Stimulated activated CD4-positive, alpha-beta T cell treated with anti-CD3 and anti-CD28 coated beads, Interleukin-4, amount 100 ng/mL, for 1 hour (primary cell): ENCODE measurements around the gene RAB18.
"Not testable (repeated sequence)": the region's sequence is repeated elsewhere in the genome, so short reads cannot be mapped to it uniquely, and the experiment has no call there.

Source experiments
- DNase-seq: peaks from one replicate; pipeline ENCODE4 v3.0.0-alpha.2; 2020

RAB18 gene

DNA sequence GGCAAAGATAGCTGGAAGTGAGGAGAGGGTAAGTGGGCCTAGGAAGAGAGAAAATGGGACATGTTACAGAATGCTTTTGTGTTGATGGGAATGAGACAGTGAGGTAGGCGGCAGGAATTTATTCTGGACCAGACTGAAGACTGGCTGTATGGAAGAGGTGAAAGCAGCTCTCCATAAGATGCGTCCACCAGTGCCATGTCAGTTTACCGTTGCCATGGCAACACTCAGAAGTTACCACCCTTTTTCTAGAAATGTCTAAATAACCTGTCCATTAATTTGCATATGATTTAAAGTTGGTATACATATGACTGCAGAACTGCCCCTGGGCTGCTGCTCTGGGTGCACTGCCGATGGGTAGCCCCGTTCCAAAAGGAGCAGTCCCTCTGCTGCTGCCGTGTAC, 46.7 kb downstream of the RAB18 start:
- no peak for DNase-seq

DNA sequence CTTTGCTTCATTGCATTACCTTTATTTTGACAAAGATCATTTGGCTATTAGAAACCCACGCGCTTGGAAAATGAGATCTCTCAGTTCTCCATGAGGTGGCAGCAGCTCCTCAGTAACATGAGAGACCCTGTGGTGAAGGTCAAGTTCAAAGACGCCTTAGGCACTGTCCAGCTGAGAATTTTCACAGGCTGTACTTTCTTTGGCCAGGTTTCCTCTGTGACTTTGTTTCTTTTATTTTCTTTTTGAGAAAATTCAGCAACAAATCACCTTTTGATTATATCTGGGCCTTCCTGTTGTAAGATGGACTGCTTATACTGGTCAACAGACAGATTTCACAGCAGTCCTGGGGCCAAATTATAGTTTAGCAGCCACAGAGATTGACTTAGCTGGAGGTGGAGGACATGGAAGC, 54.5 kb downstream of the RAB18 start:
- peak; percentile 13 for DNase-seq

DNA sequence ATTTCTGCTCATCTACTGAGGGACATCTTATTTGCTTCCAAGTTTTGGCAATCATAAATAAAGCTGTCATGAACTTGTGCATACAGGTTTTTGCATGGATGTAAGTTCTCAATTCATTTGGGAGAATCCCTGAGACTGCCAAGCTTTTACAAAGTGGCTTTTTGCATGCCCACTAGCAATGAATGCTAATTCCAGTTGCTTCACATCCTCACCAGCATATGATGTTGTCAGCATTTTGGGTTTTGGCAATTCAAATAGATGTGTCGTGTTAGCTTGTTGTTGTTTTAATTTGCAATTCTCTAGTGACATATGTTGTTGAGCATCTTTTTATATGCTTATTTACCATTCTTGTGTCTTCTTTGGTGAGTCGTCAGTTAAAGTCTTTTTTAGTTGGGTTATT, 57.2 kb downstream of the RAB18 start:
- no peak for DNase-seq

DNA sequence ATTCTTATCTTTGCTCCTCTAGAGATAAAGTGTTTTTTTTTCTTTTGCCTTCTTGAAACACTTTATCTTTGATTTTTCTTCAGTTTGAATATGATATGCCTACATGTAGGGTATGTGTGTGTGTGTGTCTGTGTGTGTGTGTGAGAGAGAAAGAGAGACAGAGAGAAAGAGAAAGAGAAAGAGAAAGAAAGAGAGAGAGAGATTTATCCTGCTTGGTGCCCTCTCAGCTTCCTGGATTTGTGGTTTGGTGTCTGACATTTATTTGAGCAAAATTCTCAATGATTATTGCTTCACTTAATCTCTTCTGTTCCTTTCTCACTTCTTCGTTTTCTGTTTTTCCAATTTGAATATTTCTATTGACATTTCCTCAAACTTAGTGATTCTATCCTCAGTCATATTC, 60.3 kb downstream of the RAB18 start:
- no peak for DNase-seq

DNA sequence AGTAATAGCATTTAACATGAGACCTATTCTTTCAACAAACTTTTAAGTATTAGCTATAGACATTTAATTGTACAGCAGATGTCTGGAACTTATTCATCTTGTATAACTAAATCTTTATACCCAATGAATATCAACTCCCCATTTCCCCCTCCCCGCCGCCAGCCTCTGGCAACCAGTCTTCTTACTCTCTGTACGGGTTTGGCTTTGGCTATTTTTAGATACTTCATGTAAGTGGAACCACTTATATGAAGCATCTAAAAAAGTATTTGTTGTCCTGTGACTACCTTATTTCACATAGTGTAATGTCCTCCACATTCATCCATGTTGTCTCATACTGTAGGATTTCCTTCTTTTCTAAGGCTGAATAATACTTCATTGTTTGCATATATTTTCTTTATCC, 60.8 kb downstream of the RAB18 start:
- no peak for DNase-seq

DNA sequence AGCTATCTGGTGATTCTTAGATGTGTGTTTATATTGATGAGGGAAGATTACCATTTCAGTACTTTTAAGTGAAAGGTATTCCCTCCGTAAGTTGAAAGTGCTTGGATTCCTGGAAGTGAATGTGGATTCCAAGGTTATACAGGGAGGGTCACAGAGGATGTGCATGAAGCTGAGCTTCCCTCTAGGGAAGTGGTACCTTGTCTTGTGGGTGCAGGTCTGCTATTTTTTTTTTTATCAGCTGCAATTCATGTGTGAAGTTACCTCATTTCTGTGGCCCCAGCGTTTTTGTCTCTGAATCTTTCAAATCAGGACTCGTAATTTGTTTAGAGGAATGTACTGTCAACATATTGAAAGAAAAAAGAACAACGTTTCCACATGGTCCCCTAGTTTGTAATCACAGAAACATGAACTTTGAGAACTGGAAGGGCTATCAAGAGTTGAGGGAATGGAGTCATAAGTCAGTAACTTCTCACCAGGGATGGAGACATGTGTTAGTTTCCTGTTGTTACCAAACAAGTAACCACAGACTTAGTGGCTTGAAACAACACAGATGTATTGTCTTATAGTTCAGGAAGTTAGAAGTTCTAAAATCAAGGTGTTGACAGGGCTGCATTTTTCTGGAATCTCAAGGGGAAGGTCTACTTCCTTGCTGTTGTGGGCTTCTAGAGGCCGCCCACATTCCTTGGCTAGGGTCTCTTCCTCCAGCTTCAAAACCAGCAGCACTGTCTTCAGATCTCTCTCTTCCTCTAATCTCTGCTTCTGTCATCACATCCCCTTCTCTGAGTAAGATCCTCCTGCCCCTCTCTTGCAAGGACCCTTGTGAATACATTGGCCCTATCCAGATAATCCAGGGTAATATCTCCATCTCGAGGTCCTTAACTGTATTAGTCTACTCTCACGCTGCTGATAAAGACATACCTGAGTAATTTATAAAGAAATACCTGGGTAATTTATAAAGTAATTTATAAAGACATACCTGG, 64.4 kb downstream of the RAB18 start:
- no peak for DNase-seq

DNA sequence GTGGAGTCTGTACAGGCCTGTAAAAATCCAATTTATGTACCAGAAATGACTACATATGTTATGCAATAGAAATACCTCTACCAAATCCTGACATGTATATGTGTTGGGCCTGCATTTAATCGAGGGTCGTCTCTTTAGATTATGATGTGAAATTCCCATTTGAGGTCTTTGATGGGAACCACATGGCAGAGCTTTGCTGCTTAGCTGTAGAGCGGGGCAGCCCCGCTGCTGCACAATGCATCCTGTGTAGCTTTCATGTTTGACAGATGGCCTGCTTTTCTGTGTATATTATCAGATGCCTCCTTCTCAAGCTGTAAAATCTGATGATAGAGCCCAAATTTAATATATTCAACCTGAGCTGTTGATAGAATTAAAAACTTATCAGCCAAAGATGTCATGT, 65.8 kb downstream of the RAB18 start:
- DNase-seq = no peak

DNA sequence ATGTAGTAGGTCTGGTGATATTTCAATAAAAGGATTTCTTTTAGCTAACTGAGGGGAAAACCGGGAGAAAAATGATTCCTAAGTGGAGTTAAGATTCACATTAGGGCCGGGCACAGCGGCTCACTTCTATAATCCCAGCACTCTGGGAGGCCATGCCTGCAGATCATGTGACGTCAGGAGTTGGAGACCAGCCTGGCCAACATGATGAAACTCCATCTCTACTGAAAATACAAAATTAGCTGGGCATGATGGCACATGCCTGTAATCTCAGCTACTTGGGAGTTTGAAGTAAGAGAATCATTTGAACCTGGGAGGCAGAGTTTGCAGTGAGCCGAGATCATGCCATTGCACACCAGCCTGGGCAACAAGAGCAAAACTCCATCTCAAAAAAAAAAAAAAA, 72.9 kb downstream of the RAB18 start:
- not testable (repeated sequence) for DNase-seq

DNA sequence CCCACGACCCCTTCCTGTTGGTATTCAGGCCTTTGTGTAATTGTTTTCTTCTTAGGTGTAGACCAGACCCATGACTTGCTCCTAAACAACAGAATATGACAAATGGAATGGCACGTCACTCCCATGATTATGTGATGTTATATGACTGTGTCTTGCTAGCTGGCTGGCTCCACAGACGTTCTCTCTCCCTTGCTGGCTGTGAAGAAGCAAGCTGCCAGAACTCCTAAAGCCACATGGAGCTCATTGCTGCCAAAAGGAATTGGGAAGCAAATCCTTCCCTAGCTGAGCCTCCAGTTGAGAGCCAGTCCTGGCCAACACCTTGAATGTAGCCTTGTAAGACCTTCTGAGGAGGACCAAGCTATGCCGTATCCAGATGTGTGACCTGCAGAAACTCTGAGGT, 74.2 kb downstream of the RAB18 start:
- no peak for DNase-seq

DNA sequence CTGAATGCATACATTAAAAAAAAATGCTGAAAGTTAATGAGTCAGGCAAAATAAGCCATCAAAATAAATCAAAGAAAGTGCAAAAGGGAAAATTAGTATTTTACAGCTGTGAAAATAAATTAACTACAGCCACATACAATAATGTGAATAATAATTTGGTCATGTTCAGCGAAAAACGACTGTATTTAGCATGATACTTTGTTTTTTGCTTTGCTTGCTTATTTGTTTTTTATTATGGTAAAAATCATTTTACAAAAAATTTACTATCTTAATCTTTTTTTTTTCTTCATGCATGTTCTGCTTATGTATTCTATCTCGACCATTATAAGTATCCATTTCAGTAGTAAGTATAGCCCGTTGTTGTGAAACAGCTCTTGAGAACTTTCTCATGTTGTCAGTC, 77.1 kb downstream of the RAB18 start:
- DNase-seq = no peak

DNA sequence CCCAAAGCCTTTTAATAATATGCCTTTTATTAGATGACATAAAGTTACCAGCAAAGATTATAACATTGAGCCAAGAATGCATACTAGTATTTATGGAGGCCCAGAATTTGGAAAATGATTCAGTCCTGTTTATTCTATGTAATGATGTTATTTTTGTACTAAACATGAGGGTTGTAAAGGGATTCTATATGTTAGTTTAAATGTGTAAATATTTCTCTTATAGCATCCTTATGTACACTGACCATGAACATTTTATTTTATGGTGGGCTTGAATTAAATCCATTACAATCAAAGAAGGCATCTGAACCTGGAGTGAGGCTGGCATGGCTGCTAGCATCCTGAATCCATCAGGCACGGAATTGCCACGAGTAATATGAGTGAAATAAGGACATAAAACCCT, 80.2 kb downstream of the RAB18 start:
- DNase-seq = no peak
